Spinal cord (tissue), 10 donors: ENCODE data around the gene CCDC186. TPM values are rescaled to one million over a fixed set of nuclear protein-coding genes. Genes with fewer than 3 reads are reported as not detected.
A peak's percentile ranks its signal among the peaks of the same experiment; 100 is the strongest.

Source experiments
- DNase-seq, 6 donors: peaks; one replicate each; pipeline versions ENCODE4 v3.0.0 to v3.0.0-alpha.2; 2013 to 2015; ENCODE audit warnings: low spot score in 6 of 6, low read depth in 4 of 6
- H3K27ac ChIP-seq: one replicate; pipeline ENCODE4 v1.5.1; 2013; ENCODE audit warnings: low read depth, low read length, control low read depth
- H3K27me3 ChIP-seq: one replicate; pipeline ENCODE4 v1.6.1; 2013; ENCODE audit warnings: low read length; ENCODE audit not compliant: control insufficient read depth, insufficient read depth
- H3K36me3 ChIP-seq: one replicate; pipeline ENCODE4 v1.6.1; 2013; ENCODE audit warnings: low read length; ENCODE audit not compliant: control insufficient read depth, insufficient read depth
- H3K4me1 ChIP-seq: one replicate; pipeline ENCODE4 v1.6.1; 2013; ENCODE audit warnings: low read length; ENCODE audit not compliant: control insufficient read depth, insufficient read depth
- H3K4me3 ChIP-seq: one replicate; pipeline ENCODE4 v1.5.1; 2013; ENCODE audit warnings: low read depth, low read length, control low read depth
- H3K9me3 ChIP-seq: one replicate; pipeline ENCODE4 v1.6.1; 2013; ENCODE audit warnings: low read length; ENCODE audit not compliant: control insufficient read depth, insufficient read depth
- WGBS: methylation state at CpG from one replicate; pipeline ENCODE4 v1.1.5; 2013; ENCODE audit warnings: missing lambda C conversion rate; ENCODE audit not compliant: insufficient coverage; 5-methylcytosine and 5-hydroxymethylcytosine counted together
- polyA plus RNA-seq, 2 donors: library from polyadenylated mRNA; unstranded; fragments of 120-200 nt; gene quantifications; one replicate each; pipeline ENCODE4 v1.2.1, GENCODE V29; 2013; ENCODE audit not compliant: insufficient read length in 2 of 2
- total RNA-seq, 2 donors: library from RNA; depleted of rRNA in 1 of 2; stranded (reverse); fragments of 120-200 nt in 1 of 2; fragments of >200 nt in 1 of 2; gene quantifications; one replicate each; pipeline versions ENCODE4 v1.2.3 to v1.2.4, GENCODE V29; 2013 to 2014
- donor health status: healthy.

Gene CCDC186
- total and polyA plus RNA-seq, 4 donors: 18.0 to 50.7 (median 22.4) TPM

GRCh38 chr10:114102256-114102655, 71.7 kb downstream of the CCDC186 start:
- Histone ChIP-seq H3K4me3 (no peak overlapping the region), H3K4me1 (peaks cover 11% of the 10 kb centered on the region), H3K27ac (no peak overlapping the region), H3K36me3 (no peaks in the 10 kb centered on the region), H3K9me3 (no peaks in the 10 kb centered on the region), H3K27me3 (peaks cover 22% of the 10 kb centered on the region)
- no CpG with 5 or more reads among the region's 2 CpGs for WGBS
- DNase-seq: no peak

DNA sequence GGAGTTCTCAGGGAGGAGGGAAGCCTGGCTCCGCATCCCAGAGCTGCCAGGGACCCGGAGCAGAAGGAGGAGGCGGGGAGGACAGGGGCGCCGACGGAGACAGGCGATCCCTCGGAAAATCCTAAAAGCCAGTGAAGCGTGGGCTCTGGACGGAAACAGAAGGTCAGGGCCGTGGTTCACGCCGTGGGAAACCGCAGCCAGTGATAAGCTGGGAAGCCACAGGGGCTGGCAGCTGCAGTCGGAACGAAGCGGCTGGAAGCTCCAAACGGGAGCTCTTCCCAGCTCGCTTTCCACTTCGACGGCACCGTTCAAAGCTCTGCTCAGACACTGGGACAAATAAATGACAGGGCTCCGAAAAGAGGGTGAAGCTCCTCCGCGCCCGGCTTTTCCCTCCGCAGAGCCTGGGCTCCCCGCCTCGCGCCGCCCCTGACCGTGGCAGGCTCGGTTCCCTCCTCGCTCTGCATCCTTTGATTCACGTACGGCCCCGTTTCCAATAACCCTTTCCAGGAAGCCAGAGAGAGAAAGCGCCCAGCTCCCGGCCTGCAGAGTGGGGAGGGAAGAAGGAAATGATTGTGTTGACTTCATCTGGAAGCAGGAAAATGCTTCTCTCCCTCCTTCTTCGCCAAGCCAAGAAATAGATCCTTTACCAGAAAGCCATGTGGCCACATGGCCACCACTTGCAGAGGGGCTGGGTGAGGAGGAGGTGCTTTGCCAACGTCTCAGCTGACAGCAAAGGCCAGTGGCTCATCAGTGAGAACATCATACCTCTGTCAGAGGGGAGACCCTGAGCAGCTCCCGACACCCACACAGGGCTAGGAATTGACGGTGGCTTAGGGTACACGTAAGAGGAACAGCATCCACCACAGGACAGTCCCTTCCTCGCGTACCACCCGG, 72.9 kb downstream of the CCDC186 start:
- Histone ChIP-seq H3K4me1 (peaks cover 11% of the 10 kb centered on the region), H3K27ac (no peak overlapping the region), H3K27me3 (peaks cover 22% of the 10 kb centered on the region), H3K4me3 (peak overlapping the region; percentile 31), H3K9me3 (no peaks in the 10 kb centered on the region), H3K36me3 (no peaks in the 10 kb centered on the region)
- WGBS: 16% methylated on average over 36 of the region's 47 CpGs
- DNase-seq: peak in 3 of 6 donors; percentile 13 to 62 (median 56)

DNA sequence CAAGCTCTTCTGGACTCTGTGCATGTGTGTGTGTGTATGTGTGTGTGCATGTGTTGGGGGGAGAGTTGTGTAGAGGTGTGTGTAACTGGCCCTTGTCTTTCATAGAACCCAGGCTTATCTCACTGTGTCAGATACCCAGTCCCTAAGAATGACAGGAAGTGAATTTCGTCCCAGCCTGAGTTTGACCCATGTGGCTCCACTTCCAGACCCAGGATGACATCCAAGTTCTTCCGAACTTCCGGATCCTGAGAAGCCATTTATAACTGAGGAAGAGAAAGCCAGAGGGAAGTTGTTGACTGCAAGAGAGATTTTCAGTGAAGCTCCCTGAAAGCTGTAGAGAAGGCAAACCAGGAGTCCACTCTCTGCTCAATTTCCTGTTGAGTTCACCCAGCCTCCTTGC, 77.1 kb downstream of the CCDC186 start:
- Histone ChIP-seq H3K9me3 (no peaks in the 10 kb centered on the region), H3K4me3 (no peak overlapping the region), H3K36me3 (no peaks in the 10 kb centered on the region), H3K27ac (no peak overlapping the region), H3K27me3 (peaks cover 22% of the 10 kb centered on the region), H3K4me1 (peaks cover 11% of the 10 kb centered on the region)
- no peak for DNase-seq
- WGBS: 100% methylated on average over 2 of the region's 3 CpGs

DNA sequence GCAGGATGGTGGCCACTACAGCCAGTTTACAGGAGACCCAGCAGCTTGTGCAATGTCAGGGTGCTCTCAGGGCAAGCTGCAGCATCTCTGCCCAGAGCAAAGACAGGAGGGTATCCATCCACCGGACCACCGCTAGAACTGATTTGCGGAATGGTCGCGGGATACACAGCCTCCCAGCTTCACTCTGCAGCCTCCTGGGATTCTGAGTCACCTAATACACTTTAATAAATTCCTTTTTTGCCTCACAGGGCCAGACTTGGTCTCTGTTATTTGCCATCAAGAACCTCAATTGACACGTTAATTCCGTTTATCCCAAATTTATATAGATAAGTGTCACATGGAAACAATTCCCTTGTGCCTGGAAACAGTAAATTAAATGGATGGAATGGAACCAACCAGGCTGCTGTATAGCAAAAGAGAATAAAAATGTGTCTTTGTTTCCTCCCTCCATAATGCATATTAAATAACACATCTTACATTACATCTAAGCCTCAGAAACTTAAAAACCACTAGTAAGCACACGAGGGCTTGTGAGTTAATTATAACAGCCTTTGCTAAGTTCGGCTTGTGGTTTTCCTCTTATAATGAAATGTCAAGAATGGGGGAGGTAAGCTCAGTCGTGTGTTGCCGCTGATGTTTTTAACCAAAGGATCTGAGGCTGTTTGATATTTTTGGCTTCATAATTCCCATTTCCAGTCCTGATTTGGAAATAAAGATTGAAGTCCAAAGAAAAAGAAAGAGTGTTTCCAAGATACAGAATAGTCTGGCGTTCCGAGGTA, 78.3 kb downstream of the CCDC186 start:
- Histone ChIP-seq H3K27ac (no peak overlapping the region), H3K27me3 (peaks cover 12% of the 10 kb centered on the region), H3K4me1 (peaks cover 3% of the 10 kb centered on the region), H3K9me3 (no peaks in the 10 kb centered on the region), H3K36me3 (no peaks in the 10 kb centered on the region), H3K4me3 (no peak overlapping the region)
- DNase-seq: no peak
- 88% methylated on average over 7 of the region's 13 CpGs for WGBS

- no peaks in the 10 kb centered on the region for H3K4me1 ChIP-seq
- H3K36me3 ChIP-seq: no peaks in the 10 kb centered on the region
- H3K9me3 ChIP-seq: no peaks in the 10 kb centered on the region
- no peak overlapping the region for H3K4me3 ChIP-seq
- 97% methylated on average over 3 of the region's 3 CpGs for WGBS
- peaks cover 3% of the 10 kb centered on the region for H3K27me3 ChIP-seq
- no peak overlapping the region for H3K27ac ChIP-seq
- no peak for DNase-seq
These were observed 79.2 kb downstream of the CCDC186 start for GRCh38 chr10:114094795-114095194.

GRCh38 chr10:114087655-114088054, 86.3 kb downstream of the CCDC186 start:
- Histone ChIP-seq H3K27ac (no peak overlapping the region), H3K4me3 (no peak overlapping the region), H3K4me1 (no peaks in the 10 kb centered on the region), H3K27me3 (no peaks in the 10 kb centered on the region), H3K36me3 (no peaks in the 10 kb centered on the region), H3K9me3 (no peaks in the 10 kb centered on the region)
- 70% methylated on average over 2 of the region's 4 CpGs for WGBS
- no peak for DNase-seq

GRCh38 chr10:114087255-114087654, 86.7 kb downstream of the CCDC186 start:
- Histone ChIP-seq H3K4me3 (no peak overlapping the region), H3K9me3 (no peaks in the 10 kb centered on the region), H3K27me3 (no peaks in the 10 kb centered on the region), H3K36me3 (no peaks in the 10 kb centered on the region), H3K27ac (no peak overlapping the region), H3K4me1 (no peaks in the 10 kb centered on the region)
- no peak for DNase-seq
- 98% methylated on average over 4 of the region's 5 CpGs for WGBS

GRCh38 chr10:114084215-114084614, 89.8 kb downstream of the CCDC186 start:
- no peak overlapping the region for H3K27ac ChIP-seq
- no peak for DNase-seq
- no peaks in the 10 kb centered on the region for H3K36me3 ChIP-seq
- no peaks in the 10 kb centered on the region for H3K4me1 ChIP-seq
- 97% methylated on average over 2 of the region's 4 CpGs for WGBS
- no peaks in the 10 kb centered on the region for H3K9me3 ChIP-seq
- no peaks in the 10 kb centered on the region for H3K27me3 ChIP-seq
- H3K4me3 ChIP-seq: no peak overlapping the region

DNA sequence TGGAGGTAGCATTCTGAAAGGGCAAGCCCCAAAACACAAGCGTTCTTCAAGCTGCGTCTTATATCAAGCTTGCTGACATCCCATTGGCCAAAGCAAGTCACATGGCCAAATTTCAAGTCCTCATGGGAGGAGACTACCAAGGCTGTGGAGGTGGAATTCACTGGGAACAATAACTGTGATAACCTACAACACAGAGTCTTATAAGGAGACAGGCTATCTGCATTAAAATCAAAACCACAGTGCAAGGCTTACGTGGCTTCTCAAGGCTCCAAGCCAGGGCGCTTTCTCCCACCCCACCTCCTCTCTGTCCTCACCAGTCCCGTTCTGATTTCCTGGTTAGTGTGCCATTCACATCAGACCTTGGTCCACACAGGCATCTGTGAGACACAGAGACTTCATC, 91.0 kb downstream of the CCDC186 start:
- H3K27me3 ChIP-seq: no peaks in the 10 kb centered on the region
- no peak overlapping the region for H3K4me3 ChIP-seq
- no peaks in the 10 kb centered on the region for H3K4me1 ChIP-seq
- DNase-seq: no peak
- no peaks in the 10 kb centered on the region for H3K9me3 ChIP-seq
- H3K27ac ChIP-seq: no peak overlapping the region
- H3K36me3 ChIP-seq: no peaks in the 10 kb centered on the region
- WGBS: 92% methylated on average over 3 of the region's 5 CpGs
